Right ventricle myocardium inferior (tissue), 1 donor: Measurements from ENCODE around the gene TAX1BP1. TPM values are rescaled to one million over a fixed set of nuclear protein-coding genes. Genes with fewer than 3 reads are reported as not detected.

Source experiments
- ATAC-seq: fragments of 200-7000 bp; cut with Tn5 transposase; one replicate; pipeline ENCODE4 v1.9.1; 2020; ENCODE audit warnings: mild to moderate bottlenecking, moderate library complexity
- DNase-seq: peaks from one replicate; pipeline ENCODE4 v3.0.0; 2021; ENCODE audit errors: missing footprints
- intact Hi-C: fragments of 100-400 bp; cut with DNase I; formaldehyde crosslinking; loops from one replicate; pipeline ENCODE4 v1.11.0; 2022
- long read RNA-seq: library from polyadenylated mRNA; unstranded; transcript quantifications from one replicate; pipeline ENCODE4 v2.0.0, GENCODE V29; 2021
- total RNA-seq: library from RNA; stranded (reverse); fragmentation: NEBNext Ultra II Directional; extraction: Animal tissue kit (Norgen Biotek cat#: 25700); gene quantifications from one replicate; pipeline ENCODE4 v1.2.1, GENCODE V29; 2021
- donor health status: DM: no; HTN: yes; CAD: no; lungs with severe emphysema.

The TAX1BP1 gene
- total RNA-seq = 169 TPM
- long read RNA-seq, transcript TAX1BP1-202 (17 exons, 2,892 nt) = minor isoform, 63 of 263 reads
- long read RNA-seq, transcript TAX1BP1-201 (17 exons, 2,478 nt) = major isoform, 159 of 263 reads
- long read RNA-seq, partial matches to known transcripts = 12 of 263 reads
- long read RNA-seq, other reads (novel, unspliced or antisense) = 29 of 263 reads

DNA sequence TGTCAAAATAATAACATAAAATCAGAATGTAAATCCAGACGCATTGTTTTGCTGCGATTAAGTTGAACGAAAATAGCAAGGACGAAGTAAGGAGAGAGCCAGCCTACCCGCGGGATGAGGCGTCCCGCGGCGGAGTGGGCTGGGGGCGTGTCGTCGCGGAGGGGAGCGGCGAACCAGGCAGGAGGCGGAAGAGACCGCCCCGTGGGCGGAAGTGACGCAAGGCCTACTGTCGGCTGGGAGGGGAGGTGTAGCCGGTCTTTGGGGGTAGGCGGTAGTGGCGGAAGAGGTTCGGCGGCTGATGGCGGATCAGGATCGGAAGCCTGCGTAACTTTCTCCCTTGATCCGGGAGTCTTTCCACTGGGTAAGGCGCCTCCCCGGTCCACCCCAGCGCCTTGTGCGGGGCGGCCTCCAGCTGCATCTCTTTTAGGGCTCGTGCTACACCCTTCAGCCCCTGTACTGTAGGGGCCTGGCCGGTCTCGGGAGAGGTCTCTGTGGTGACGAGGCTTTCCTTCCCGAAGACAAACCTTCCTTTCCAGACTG is at the start of gene TAX1BP1:
Gene TAX1BP1, plus strand, starts transcription at position 254 of the 540 bp plus-strand sequence. CDS start 8,363 bp downstream, outside the sequence.
- DNase-seq = peak; percentile 98
- peak; percentile 99 for ATAC-seq
- intact Hi-C loops = loop anchor here (1.0 to 10.0 kb wide), 3 partner anchors 77 to 355 kb away; no protein-coding TSS in a partner anchor

GRCh38 chr7:27690649-27691048 is 49.3 kb upstream of the TAX1BP1 start:
- DNase-seq (no peak), ATAC-seq (no peak)
- intact Hi-C loops = no loop called here

DNA sequence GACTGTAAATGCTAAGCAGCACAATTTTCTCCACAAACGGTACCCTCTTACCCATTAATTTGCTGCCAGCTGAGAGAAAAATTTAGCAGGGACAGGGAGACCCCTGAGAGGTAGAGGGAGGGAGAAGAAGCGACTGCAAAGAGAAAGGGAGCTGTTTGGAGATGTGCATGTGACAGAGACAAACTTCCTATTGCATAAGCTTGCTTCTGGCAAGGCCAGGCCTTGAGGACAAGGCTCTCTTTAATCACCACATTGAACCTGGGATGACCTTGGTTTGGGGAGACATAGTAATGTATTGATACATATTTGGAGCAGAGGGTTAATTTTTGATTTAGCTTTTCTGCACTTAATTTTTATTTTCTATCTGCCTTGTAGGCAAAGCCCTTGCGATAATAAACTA is 46.2 kb upstream of the TAX1BP1 start:
- ATAC-seq = peak; percentile 64
- intact Hi-C loops = no loop called here
- no peak for DNase-seq

DNA sequence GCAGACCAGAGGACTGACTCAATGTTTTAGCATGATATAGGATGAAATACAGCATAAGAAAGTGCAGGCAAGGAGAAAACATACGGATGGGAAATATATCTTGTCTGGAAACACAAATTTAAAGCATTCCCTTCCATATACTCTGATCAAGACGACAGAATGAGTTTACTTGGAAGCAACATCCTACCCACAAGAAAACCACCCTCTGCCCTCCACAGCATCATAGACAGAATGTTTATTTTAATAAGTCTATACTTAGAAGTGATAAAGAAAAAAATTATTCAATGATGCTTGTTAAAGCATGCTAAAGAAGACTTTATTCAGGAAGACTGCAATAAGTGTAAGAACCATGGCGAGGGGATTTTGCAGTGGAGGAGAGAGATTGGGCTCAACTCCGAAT is 44.9 kb upstream of the TAX1BP1 start:
- intact Hi-C loops = no loop called here
- DNase-seq (no peak), ATAC-seq (no peak)

GRCh38 chr7:27697861-27698430 is 42.0 kb upstream of the TAX1BP1 start:
- DNase-seq = peak; percentile 68
- peak; percentile 46 for ATAC-seq

GRCh38 chr7:27699751-27700150 is 40.2 kb upstream of the TAX1BP1 start:
- ATAC-seq (no peak), DNase-seq (no peak)
- intact Hi-C loops = no loop called here

More at GRCh38 chr7:27697861-27698430, 42.0 kb upstream of the TAX1BP1 start:
- intact Hi-C loops = no loop called here

DNA sequence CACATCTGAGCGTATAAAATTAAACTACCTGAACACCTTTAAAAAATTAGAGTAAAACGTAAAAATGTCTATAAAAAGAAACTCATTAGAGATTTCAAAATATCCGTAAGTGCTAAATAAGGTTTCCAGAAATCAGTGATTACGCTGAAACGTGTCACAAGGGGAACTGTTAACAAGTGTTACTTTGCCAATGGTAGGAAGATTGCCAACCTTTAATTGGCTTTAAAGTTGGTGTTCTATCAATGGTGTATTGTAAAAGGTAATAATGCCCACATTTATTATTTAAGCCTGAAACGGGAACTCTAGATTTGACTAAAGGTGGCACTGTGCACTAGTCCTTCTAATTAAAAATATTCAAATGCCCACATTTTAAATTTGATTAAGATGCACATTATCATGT is 39.5 kb upstream of the TAX1BP1 start:
- intact Hi-C loops = no loop called here
- DNase-seq (no peak), ATAC-seq (no peak)

GRCh38 chr7:27703181-27703580 is 36.8 kb upstream of the TAX1BP1 start:
- intact Hi-C loops = no loop called here
- no peak for ATAC-seq
- DNase-seq = no peak

- ATAC-seq (peak; percentile 44), DNase-seq (no peak)
- intact Hi-C loops = no loop called here
Measured at GRCh38 chr7:27704422-27705199, 35.4 kb upstream of the TAX1BP1 start.

- intact Hi-C loops = no loop called here
- ATAC-seq (no peak), DNase-seq (no peak)
Measured at GRCh38 chr7:27705200-27705594, 34.8 kb upstream of the TAX1BP1 start.

- intact Hi-C loops = no loop called here
- DNase-seq (no peak), ATAC-seq (no peak)
Measured at GRCh38 chr7:27708485-27708884, 31.5 kb upstream of the TAX1BP1 start.

GRCh38 chr7:27709137-27710075 is 30.6 kb upstream of the TAX1BP1 start:
- ATAC-seq (no peak), DNase-seq (no peak)
- intact Hi-C loops = no loop called here

DNA sequence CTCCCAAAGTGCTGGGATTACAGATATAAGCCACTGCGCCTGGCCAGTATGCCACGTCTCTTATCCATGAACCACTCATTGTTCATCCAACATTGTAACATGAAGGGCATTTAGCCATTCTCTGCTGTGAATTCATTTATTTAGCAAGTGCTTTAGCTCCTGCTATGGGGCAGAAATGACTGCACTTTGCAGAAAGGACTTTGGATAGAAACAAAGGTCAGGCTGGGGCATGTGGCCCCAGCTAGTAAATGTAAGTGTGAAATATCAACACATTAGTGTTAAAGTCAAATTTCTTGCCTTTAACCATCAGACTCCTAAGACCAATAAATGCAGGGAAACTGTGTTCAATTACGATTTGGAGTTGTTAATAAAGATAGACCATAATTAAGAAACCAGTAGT is 27.7 kb upstream of the TAX1BP1 start:
- DNase-seq = no peak
- intact Hi-C loops = no loop called here
- ATAC-seq = no peak

DNA sequence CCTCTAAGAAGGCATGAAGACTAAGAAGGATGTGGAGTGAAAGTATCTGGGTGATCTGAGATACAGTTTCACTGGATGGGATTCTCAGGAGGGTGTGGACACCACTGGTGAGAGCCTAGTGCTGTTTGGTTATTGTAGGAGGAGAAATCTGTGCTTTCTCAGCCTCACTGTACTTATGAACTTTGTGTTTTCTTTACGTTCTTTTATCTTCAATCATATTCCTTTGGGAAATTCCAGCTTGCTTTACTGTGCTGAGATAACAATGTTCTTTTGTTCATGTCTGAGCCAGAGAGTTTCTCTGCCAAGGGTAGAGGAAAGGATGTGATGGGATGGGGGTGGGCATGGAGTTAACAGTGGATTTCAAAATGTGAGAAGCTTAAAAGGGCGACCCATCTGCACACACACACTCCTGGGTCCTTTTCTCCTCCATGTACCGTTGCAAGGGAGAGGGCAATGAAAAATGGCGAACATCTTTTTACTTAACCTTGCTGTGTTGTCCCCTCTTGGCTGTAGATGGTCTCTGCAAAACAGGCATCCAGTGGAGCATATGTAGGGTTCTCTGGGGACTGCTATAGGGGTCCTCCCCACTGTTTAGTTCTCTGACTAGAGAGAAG is 25.0 kb upstream of the TAX1BP1 start:
- no peak for ATAC-seq
- no peak for DNase-seq
- intact Hi-C loops = no loop called here

- DNase-seq = no peak
- intact Hi-C loops = no loop called here
- ATAC-seq = peak; percentile 59
Measured at GRCh38 chr7:27723085-27723484, 16.9 kb upstream of the TAX1BP1 start.

DNA sequence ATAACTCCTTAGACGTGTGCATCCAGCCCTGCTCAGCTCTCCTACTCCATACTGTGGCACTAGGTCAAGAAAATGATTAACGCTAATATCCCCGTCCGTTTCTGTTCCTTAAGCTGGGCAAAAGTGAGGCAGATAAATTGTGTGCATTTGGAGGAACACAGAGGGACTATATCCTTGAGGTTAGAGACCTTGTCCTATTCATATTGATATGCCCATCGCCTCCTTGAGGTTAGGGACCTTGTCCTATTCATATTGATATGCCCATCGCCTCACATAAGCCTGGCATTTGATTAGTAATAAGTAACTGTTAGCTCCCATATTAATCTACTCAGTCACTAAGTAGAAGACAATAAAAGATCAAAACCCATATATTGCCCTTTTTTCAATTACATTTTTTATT is 12.9 kb upstream of the TAX1BP1 start:
- ATAC-seq = no peak
- intact Hi-C loops = no loop called here

GRCh38 chr7:27730112-27730511 is 9.8 kb upstream of the TAX1BP1 start:
- intact Hi-C loops = no loop called here
- no peak for DNase-seq
- no peak for ATAC-seq

More for the DNA sequence above, 12.9 kb upstream of the TAX1BP1 start:
- no peak for DNase-seq

DNA sequence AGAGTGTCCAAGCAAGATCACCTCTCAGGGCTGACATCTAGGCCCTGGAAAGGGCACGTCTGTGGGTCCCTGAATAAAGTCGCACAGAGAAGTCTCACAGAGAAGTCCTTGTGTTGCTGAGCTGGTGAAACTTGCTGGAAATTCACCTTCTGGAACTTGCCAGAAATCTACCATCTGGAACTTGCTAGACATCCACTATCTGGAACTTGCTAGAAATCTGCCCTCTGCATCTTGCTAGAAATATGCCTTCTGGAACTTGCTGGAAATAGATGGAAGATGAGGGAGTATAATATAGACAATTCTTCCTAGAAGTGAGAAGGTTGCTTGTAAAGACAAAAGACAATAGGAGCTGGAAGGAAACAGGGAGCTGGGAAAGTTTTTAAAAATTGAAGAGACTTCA is 5.4 kb upstream of the TAX1BP1 start:
- intact Hi-C loops = no loop called here
- no peak for DNase-seq
- no peak for ATAC-seq
